Measurements from ENCODE around the gene PPT1.

The PPT1 gene

GRCh38 chr1:40096977-40097782, at the start of gene PPT1:
PPT1 (minus strand) TSS chr1:40097252; CDS start chr1:40097238, 14 bp downstream.
- intact Hi-C loops (cut with DNase I), result loop anchor here (10.0 kb wide), 1 partner anchor 58 kb away; no protein-coding TSS in a partner anchor
- peak; percentile 75 to 95 (median 90) for DNase-seq

DNA sequence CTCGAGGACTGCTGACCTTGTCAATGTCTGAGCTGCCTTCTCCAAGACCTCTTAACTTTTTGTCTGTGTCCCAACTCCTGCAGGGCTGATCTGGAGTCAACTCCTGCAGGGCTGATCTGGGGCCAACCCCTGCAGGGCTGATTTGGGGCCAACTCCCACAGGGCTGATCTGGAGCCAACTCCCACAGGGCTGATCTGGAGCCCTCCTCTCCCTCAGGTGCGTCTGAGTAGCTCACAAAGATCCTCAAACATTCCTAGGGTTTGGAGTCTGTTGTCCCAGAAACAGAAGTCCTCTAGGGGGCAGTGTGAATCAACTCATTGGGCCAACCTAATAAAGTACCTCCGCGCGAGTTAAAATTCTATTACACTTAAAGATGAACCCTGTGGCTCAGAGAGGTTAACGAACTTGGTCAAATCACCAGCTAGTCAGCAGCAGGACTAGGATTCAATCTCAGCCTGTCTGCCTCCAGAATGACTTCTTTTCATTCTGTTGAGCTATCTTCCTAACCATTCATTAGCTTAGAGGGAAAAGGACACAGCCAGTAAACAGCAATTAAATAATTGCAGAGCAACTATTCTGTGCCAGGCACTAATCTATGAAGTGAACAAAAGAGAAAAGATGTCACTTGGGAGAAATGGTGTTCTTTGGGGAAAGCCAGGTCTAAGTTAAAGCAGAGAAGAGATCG, 47.0 kb upstream of the PPT1 start:
- intact Hi-C loops (cut with DNase I), result loop anchor here (5.0 to 10.0 kb wide), 2 partner anchors 193 to 261 kb away; no protein-coding TSS in a partner anchor
- DNase-seq, result peak in 38 of 42 donors; percentile 7 to 88 (median 58)

DNA sequence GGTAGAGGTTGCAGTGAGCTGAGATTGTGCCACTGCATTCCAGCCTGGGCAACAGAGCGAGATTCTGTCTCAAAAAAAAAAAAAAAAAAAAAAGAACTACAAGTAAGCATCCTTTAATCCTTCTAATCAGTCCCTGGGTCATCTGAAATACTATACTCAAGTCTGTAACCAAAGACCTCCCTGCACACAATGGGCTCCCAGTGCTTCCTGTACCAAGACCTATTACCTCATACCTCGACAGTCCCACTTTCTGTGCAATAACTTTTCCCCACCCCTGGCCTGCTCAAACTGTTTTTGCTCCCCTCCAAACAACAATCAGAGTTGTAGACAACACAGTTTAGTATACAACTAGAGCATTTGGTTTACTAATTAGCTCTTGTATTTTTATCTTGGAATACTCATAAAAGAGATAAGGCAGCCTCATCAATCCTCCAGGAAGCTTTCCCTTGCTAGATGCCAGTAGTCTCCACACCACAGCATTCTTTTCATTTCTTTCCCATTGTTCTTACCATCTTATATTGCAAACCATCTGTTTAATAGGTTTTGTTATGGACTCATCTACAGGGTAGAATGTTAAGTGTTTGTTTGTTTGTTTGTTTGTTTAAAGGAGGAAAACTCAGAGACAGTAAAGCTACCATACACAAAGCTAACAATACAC, 45.0 kb upstream of the PPT1 start:
- intact Hi-C loops (cut with DNase I), result loop anchor here (5.0 to 10.0 kb wide), 2 partner anchors 195 to 263 kb away; no protein-coding TSS in a partner anchor
- DNase-seq, result no peak

- intact Hi-C loops (cut with DNase I), result loop anchor here (5.0 to 10.0 kb wide), 2 partner anchors 197 to 264 kb away; no protein-coding TSS in a partner anchor
- no peak for DNase-seq
These were observed 43.3 kb upstream of the PPT1 start for GRCh38 chr1:40140211-40140973.

DNA sequence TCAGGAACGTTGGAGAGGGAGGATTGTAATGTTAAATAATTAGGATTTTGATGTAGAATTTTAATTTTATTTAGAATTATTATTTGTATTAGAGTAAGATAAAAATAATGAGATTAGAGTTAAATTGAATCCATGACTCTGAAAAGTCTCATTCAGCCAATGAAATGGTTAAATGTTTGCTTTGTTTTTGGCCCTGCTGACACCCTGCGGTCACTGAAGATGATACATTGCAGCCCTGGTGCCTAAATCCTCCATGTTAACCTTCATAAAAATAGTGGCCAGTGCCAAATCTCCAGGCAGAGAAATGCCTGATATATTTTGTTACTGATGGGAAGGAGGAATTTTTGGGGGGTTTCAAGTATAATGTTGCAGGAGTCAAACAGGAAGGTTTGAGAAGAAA, 36.8 kb upstream of the PPT1 start:
- no peak for DNase-seq
- intact Hi-C loops (cut with DNase I), result no loop called here

DNA sequence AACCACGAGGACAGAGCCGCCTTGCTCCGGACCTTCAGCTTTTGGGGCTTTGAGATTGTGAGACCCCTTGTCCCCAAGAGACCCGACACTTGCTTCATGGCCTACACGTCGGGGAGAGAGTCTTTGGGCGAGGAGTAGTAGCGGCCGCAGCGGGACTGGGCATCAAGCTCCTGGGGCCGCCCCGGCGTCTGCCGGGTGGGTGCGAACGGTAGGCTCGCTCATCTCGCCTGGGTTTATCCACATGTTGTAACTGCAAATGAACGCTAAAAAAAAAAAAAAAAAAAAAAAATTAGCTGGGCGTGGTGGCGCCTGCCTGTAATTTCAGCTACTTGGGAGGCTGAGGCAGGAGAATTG, 36.2 kb upstream of the PPT1 start:
- intact Hi-C loops (cut with DNase I), result no loop called here
- no peak for DNase-seq

DNA sequence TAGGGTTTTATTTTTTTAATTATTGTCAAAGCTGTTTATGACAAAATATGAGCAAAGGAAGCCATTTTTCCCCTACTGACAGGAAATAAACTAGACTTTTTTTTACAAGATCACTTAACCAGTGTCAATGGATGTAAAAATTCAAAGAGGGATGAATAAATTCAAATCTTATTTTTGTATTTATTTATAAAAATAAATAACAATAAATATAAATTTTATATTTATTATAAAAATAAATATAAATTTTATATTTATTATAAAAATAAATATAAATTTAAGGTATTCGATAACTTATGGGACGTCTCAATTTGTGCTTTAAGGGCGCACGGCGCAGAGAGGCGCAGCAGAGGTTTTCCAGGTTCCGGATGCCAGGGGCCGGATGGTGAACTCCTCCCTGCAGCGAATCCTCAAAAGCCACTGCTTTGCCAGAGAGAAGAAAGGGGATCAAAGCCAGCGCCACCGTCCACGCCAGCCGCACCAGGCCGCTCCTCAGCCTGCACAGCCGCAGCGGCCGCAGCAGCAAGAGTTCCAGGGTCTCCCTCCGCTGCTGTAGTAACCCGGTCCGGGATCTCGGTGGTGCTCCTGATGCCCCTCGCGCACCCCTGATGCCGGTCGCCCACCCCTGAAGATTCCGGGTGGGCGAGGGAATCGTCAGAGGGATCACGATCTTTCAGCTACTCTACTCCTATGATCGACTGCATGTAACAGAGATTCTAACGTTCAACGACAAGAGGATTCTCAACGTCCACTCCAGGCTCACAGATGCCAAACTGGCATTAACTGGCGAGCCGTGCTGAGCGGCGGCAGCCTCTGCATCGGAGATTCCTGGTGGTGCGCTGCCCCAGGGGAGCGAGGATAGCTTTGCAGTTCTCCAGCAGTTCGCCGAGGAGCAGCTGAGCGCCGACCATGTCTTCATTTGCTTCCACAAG, 35.6 kb upstream of the PPT1 start:
- DNase-seq, result peak in 25 of 42 donors; percentile 3 to 49 (median 14)
- intact Hi-C loops (cut with DNase I), result no loop called here

DNA sequence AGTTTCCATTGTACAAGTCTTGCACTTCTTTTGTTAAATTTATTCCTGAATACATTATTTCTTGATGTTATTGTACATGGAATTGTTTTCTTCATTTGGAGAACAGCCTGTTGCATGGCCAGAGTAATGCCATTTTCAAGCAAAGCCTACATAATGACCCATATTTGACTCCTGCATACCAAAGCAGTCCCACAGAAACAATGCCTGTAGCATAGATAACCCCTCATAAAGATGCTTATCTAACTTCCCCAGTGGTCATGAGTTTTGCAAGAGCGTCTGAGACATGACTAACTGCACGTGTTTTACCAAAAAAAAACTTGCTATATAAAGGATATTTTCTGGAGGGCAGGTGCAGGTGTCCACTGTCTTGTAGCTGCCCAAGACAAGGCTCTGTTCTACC, 33.8 kb upstream of the PPT1 start:
- intact Hi-C loops (cut with DNase I), result no loop called here
- no peak for DNase-seq

- intact Hi-C loops (cut with DNase I), result no loop called here
- no peak for DNase-seq
These were observed 25.8 kb upstream of the PPT1 start for GRCh38 chr1:40122855-40123254.

GRCh38 chr1:40120128-40120527, 23.1 kb upstream of the PPT1 start:
- intact Hi-C loops (cut with DNase I), result no loop called here
- DNase-seq, result no peak

DNA sequence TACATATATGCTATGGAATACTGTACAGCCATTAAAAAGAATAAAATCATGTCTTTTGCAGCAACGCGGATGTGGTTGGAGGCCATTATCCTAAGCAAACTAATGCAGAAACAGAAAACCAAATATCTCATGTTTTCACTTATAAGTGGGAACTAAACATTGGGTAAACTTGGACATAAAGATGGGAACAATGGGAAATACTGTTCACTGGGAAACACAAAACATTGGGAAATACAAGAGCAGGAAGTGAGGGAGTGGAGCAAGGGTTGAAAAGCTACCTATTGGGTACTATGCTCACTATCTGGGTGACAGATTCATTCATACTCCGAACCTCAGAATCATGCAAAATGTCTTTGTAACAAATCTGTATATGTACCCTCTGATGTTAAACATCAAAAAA, 17.3 kb upstream of the PPT1 start:
- DNase-seq, result no peak
- intact Hi-C loops (cut with DNase I), result no loop called here

DNA sequence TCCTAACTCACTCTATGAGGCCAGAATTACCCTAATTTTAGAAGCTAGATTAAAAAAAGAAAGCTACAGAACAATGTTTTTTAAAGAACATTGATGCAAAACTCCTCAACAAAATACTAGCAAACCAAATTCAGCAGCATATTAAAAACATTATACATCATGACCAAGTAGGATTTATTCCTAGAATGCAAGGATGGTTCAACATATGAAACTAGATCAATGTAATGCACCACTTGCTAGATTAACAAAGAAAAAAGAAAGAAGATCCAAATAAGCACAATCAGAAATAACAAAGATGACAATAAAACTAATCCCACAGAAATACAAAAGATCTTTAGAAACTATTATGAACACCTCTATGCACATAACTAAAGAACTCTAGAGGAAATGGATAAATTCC, 13.3 kb upstream of the PPT1 start:
- intact Hi-C loops (cut with DNase I), result no loop called here
- DNase-seq, result no peak

DNA sequence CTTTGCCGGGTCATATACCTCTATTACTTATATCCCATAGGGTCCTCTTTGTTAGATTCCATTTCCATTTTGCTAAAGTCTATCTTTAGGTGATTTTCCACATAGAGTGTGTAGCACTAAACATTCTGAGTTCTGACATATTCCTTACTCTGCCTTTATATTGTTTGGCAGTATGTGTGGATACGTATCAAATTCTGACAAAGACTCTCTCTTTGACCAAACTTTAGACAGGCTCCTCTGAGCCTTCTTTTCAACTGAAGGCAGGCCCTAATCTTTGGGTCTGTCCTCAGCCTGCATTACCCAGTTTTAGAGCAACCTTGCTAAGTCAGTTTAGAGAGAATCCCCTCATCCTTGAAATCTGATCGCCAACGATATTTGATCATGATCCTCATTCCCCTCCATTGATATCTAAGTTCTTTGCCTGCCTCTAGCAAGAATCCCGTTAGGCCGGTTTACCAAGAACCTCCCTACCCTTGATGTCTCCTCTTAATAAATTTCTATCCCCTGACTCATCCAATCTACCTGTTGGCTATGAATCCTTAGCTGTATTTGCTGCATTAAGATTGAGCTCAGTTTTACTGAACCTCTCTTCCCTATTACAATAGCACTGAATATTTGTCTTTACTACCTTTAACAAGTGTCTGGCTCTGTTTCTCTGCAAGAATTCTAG, 10.4 kb upstream of the PPT1 start:
- no peak for DNase-seq
- intact Hi-C loops (cut with DNase I), result no loop called here

- intact Hi-C loops (cut with DNase I), result no loop called here
- no peak for DNase-seq
These were observed 8.0 kb upstream of the PPT1 start for GRCh38 chr1:40105028-40105427.

GRCh38 chr1:40102896-40103295, 5.8 kb upstream of the PPT1 start:
- DNase-seq, result no peak
- intact Hi-C loops (cut with DNase I), result no loop called here

GRCh38 chr1:40102038-40102437, 5.0 kb upstream of the PPT1 start:
- intact Hi-C loops (cut with DNase I), result no loop called here
- no peak for DNase-seq

GRCh38 chr1:40096646-40096976, 441 bp downstream of the PPT1 start:
- peak in 2 of 42 donors; percentile 23 for DNase-seq
- intact Hi-C loops (cut with DNase I), result loop anchor here (10.0 kb wide), 1 partner anchor 58 kb away; no protein-coding TSS in a partner anchor

GRCh38 chr1:40095806-40096205, 1.2 kb downstream of the PPT1 start:
- intact Hi-C loops (cut with DNase I), result loop anchor here (10.0 kb wide), 1 partner anchor 59 kb away; no protein-coding TSS in a partner anchor

More at GRCh38 chr1:40095806-40096205, 1.2 kb downstream of the PPT1 start:
- no peak for DNase-seq
